ENCODE measurements around the gene CCDC77. TPM values are rescaled to one million over a fixed set of nuclear protein-coding genes. Genes with fewer than 3 reads are reported as not detected.
A peak's percentile ranks its signal among the peaks of the same experiment; 100 is the strongest.

The CCDC77 gene
- total RNA-seq, 1 experiment from 2014 or later: 7.2 TPM

GRCh38 chr12:388012-388411, 13.4 kb upstream of the CCDC77 start:
- no peaks in the 10 kb centered on the region for H3K27me3 Mint-ChIP-seq (ENCODE audit: insufficient read depth, unreplicated experiment)
- peak overlapping the region; percentile 96 for H3K27ac Mint-ChIP-seq (ENCODE audit: low read depth, unreplicated experiment)
- intact Hi-C loops (cut with micrococcal nuclease): no loop called here
- H3K4me1 Mint-ChIP-seq (ENCODE audit: insufficient read depth, unreplicated experiment): peaks cover 6% of the 10 kb centered on the region
- no TSS peak for BruUV-seq (replicated peaks)
- TF ChIP-seq, protein P1, sequence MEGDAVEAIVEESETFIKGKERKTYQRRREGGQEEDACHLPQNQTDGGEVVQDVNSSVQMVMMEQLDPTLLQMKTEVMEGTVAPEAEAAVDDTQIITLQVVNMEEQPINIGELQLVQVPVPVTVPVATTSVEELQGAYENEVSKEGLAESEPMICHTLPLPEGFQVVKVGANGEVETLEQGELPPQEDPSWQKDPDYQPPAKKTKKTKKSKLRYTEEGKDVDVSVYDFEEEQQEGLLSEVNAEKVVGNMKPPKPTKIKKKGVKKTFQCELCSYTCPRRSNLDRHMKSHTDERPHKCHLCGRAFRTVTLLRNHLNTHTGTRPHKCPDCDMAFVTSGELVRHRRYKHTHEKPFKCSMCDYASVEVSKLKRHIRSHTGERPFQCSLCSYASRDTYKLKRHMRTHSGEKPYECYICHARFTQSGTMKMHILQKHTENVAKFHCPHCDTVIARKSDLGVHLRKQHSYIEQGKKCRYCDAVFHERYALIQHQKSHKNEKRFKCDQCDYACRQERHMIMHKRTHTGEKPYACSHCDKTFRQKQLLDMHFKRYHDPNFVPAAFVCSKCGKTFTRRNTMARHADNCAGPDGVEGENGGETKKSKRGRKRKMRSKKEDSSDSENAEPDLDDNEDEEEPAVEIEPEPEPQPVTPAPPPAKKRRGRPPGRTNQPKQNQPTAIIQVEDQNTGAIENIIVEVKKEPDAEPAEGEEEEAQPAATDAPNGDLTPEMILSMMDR (IDR thresholded peaks at IDR 0.05; ENCODE audit: unreplicated experiment): no peak
- ChIA-PET POLR2A (interaction anchor here (0.7 to 8.8 kb wide), 8 partner anchors 9 to 910 kb away, joined by 3 to 142 read pairs (median 6); partner anchors contain the start of genes CCDC77 and WNK1), CTCF (interaction anchor here (1.0 to 1.3 kb wide), 2 partner anchors 13 to 159 kb away, joined by 5 read pairs; partner anchors contain the start of gene CCDC77)
- no peak for DNase-seq (ENCODE audit: unreplicated experiment)
- H3K4me3 Mint-ChIP-seq (ENCODE audit: unreplicated experiment): peak overlapping the region; percentile 86
- H3K9me3 Mint-ChIP-seq (ENCODE audit: unreplicated experiment): no peaks in the 10 kb centered on the region
- peaks cover 40% of the 10 kb centered on the region for H3K36me3 Mint-ChIP-seq (ENCODE audit: insufficient read depth, unreplicated experiment)

DNA sequence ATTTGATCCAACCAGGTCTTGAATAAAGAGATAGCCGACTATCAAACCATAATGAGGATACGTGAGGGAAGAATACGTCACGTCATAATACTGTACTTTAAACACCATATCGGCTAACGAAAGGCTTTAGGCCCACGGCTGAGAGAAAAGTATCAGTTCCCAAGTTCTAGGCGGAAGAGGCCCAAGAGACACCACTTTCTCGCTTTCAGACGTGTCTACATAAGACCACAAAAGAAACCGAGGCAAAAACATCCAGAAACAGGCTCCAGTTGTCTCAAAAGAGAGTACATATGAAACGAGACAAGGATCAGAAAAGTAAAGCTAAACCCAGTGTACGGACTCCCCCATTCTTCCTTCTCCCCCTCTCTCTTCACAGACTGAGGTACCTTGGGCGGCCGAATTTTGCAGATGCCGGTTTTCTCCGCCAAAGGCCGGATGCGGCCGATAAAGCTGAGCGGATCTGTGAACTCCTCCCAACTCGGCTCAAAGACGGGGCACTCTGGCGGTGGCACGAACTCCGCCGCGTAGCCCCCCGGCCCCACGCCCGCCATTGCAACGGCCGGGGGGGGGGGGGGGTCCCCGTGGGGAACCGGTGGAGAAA, 12.8 kb upstream of the CCDC77 start:
- peak overlapping the region; percentile 96 for H3K27ac Mint-ChIP-seq (ENCODE audit: low read depth, unreplicated experiment)
- H3K4me1 Mint-ChIP-seq (ENCODE audit: insufficient read depth, unreplicated experiment): peaks cover 6% of the 10 kb centered on the region
- ChIA-PET POLR2A (interaction anchor here (0.6 to 8.8 kb wide), 24 partner anchors 8 to 910 kb away, joined by 3 to 142 read pairs (median 4); partner anchors contain the start of genes CCDC77, SLC6A13 and WNK1), CTCF (interaction anchor here (0.7 to 1.3 kb wide), 4 partner anchors 11 to 159 kb away, joined by 3 to 5 read pairs (median 4); partner anchors contain the start of gene CCDC77)
- TSS peak; percentile 66 for BruUV-seq (replicated peaks)
- TF ChIP-seq, protein P1 (IDR thresholded peaks at IDR 0.05; ENCODE audit: unreplicated experiment): no peak
- H3K9me3 Mint-ChIP-seq (ENCODE audit: unreplicated experiment): no peaks in the 10 kb centered on the region
- H3K4me3 Mint-ChIP-seq (ENCODE audit: unreplicated experiment): peak overlapping the region; percentile 86
- intact Hi-C loops (cut with micrococcal nuclease): no loop called here
- no peaks in the 10 kb centered on the region for H3K27me3 Mint-ChIP-seq (ENCODE audit: insufficient read depth, unreplicated experiment)
- peak; percentile 36 for DNase-seq (ENCODE audit: unreplicated experiment)
- H3K36me3 Mint-ChIP-seq (ENCODE audit: insufficient read depth, unreplicated experiment): peaks cover 34% of the 10 kb centered on the region

GRCh38 chr12:389142-390096, 12.0 kb upstream of the CCDC77 start, which contains the start of gene KDM5A:
Gene KDM5A (minus strand): TSS chr12:389320. CDS start chr12:389091, 229 bp downstream.
- TSS peak; percentile 75 for BruUV-seq (replicated peaks)
- intact Hi-C loops (cut with micrococcal nuclease): no loop called here
- peak within 1 kb of the TSS; percentile 96 for H3K27ac Mint-ChIP-seq (ENCODE audit: low read depth, unreplicated experiment)
- ChIA-PET CTCF (interaction anchor here (0.6 to 1.5 kb wide), 8 partner anchors 11 to 882 kb away, joined by 3 to 7 read pairs (median 3); partner anchors contain the start of gene CCDC77), POLR2A (interaction anchor here (0.6 to 8.8 kb wide), 25 partner anchors 8 to 1529 kb away, joined by 3 to 142 read pairs (median 4); partner anchors contain the start of genes CCDC77, SLC6A13 and WNK1)
- peaks cover 26% of the 10 kb centered on the region for H3K36me3 Mint-ChIP-seq (ENCODE audit: insufficient read depth, unreplicated experiment)
- peaks cover 6% of the 10 kb centered on the region for H3K4me1 Mint-ChIP-seq (ENCODE audit: insufficient read depth, unreplicated experiment)
- H3K27me3 Mint-ChIP-seq (ENCODE audit: insufficient read depth, unreplicated experiment): no peaks in the 10 kb centered on the region
- DNase-seq (ENCODE audit: unreplicated experiment): peak; percentile 94
- TF ChIP-seq, protein P1 (IDR thresholded peaks at IDR 0.05; ENCODE audit: unreplicated experiment): no peak
- H3K4me3 Mint-ChIP-seq (ENCODE audit: unreplicated experiment): peak within 1 kb of the TSS; percentile 86
- no peaks in the 10 kb centered on the region for H3K9me3 Mint-ChIP-seq (ENCODE audit: unreplicated experiment)

Data from MCF 10A (cell line).